Duodenal mucosa (tissue), 2 donors: ENCODE data around the gene BLOC1S6.

Experiments
- H3K27ac ChIP-seq: one replicate; pipeline ENCODE4 v1.7.0; 2013; ENCODE audit warnings: low read depth, low read length
- H3K27me3 ChIP-seq, 2 donors: one replicate each; pipeline ENCODE4 v1.7.0; 2013; ENCODE audit warnings: low read length in 2 of 2, control low read depth in 1 of 2; ENCODE audit not compliant: insufficient read depth in 2 of 2, control insufficient read depth in 1 of 2
- H3K36me3 ChIP-seq, 2 donors: one replicate each; pipeline ENCODE4 v1.7.0; 2013; ENCODE audit warnings: low read length in 2 of 2, control low read depth in 1 of 2; ENCODE audit not compliant: insufficient read depth in 2 of 2, control insufficient read depth in 1 of 2
- H3K4me1 ChIP-seq, 2 donors: one replicate each; pipeline ENCODE4 v1.7.0; 2013; ENCODE audit warnings: low read length in 2 of 2, control low read depth in 1 of 2; ENCODE audit not compliant: insufficient read depth in 2 of 2, control insufficient read depth in 1 of 2
- H3K4me3 ChIP-seq, 2 donors: one replicate each; pipeline ENCODE4 v1.7.0; 2013; ENCODE audit warnings: low read length in 2 of 2, low read depth in 1 of 2
- H3K9ac ChIP-seq, 2 donors: one replicate each; pipeline ENCODE4 v1.7.0; 2013; ENCODE audit warnings: low read length in 2 of 2, low read depth in 1 of 2
- H3K9me3 ChIP-seq, 2 donors: one replicate each; pipeline ENCODE4 v1.7.0; 2013; ENCODE audit warnings: low read length in 2 of 2, control low read depth in 1 of 2; ENCODE audit not compliant: control insufficient read depth in 1 of 2

BLOC1S6 gene, protein sequence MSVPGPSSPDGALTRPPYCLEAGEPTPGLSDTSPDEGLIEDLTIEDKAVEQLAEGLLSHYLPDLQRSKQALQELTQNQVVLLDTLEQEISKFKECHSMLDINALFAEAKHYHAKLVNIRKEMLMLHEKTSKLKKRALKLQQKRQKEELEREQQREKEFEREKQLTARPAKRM

DNA sequence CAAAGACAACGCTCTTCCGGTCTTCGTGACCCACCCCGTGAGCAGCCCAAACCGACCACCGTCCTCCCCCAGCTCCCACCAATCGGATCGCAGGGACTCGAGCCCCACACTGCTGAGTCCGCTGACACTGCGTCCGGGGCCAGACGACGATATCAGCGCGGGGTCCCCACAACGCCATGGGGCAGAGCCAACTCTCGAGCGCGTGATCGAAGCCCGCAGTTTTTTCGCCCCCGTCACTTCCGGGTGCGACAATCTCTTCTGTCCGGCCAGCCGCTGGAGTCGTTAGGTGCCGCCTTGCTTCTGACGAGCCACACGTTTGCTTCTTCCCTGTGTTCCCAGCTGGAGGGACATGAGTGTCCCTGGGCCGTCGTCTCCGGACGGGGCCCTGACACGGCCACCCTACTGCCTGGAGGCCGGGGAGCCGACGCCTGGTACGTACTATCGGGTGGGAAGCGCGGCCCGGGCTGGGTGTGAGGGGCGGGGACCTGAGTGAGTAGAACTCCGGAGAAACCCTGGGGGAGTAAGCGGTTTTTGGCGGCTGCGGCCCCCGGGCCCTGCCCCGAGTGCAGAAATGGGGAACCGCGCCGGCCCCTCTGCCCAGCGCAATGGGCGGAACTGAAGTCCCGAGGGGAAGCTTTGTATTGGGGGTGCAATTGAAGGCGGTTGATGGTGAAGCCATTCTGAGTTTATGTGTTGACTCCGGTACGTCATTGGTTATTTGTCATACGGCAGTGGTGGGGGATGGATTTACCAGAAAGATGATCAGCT, at the start of gene BLOC1S6:
Gene BLOC1S6, plus strand, starts transcription at position 285 of the 768 bp plus-strand sequence. Its CDS starts 65 bp downstream, at position 350.
- peak within 1 kb of the TSS; percentile 98 for H3K27ac ChIP-seq
- no peaks in the 10 kb centered on the region for H3K9me3 ChIP-seq
- H3K27me3 ChIP-seq = no peaks in the 10 kb centered on the region
- H3K4me3 ChIP-seq = peak within 1 kb of the TSS; percentile 94 to 96
- peaks cover 27 to 28% of the 10 kb centered on the region in 2 donors for H3K4me1 ChIP-seq
- H3K9ac ChIP-seq = peak within 1 kb of the TSS; percentile 99
- H3K36me3 ChIP-seq = no peaks in the 10 kb centered on the region

DNA sequence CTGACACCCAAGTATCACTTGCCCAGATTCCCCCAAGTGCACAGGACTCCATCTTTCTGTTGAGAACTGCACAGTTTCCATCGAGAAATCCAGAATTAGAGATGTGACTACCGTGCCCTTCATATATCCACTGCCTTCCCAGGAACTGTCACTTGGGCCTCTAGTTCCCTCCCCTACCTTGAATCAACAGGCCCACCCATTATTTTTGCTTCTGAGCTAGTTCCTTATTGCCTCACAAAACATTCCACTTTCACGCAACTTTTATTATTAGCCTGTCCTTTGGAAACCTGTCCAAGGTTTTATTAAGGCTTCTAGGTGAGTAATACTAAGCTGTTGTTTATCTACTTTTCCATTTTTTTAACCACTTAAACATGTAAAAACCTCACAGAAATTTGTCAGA, 47.5 kb upstream of the BLOC1S6 start:
- H3K27me3 ChIP-seq = no peaks in the 10 kb centered on the region
- no peak overlapping the region for H3K27ac ChIP-seq
- no peaks in the 10 kb centered on the region for H3K9me3 ChIP-seq
- no peaks in the 10 kb centered on the region for H3K36me3 ChIP-seq
- no peak overlapping the region for H3K9ac ChIP-seq
- no peak overlapping the region for H3K4me3 ChIP-seq
- peaks cover 7 to 23% of the 10 kb centered on the region in 2 donors for H3K4me1 ChIP-seq

DNA sequence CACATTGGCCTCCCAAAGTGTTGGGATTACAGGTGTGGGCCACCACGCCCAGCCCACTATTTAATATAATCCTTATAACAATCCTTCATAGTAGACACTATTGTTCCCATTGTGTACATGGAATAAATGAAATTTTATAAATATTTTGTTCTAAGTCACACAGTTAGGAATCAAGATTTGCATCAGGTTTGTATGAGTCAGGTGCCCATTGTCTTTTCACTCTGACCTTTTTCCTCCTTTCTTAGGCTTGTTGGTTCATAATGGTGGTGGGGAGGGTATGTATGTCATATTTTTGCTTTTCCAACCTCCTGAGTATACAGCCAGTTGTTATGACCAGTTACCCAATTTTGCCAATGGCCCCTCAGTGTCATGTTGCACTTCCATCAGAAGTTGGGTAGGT, 46.6 kb upstream of the BLOC1S6 start:
- Histone ChIP-seq H3K27me3 (no peaks in the 10 kb centered on the region), H3K4me3 (no peak overlapping the region), H3K9me3 (no peaks in the 10 kb centered on the region), H3K4me1 (peaks cover 1 to 17% of the 10 kb centered on the region in 2 donors), H3K27ac (no peak overlapping the region), H3K36me3 (no peaks in the 10 kb centered on the region), H3K9ac (no peak overlapping the region)

DNA sequence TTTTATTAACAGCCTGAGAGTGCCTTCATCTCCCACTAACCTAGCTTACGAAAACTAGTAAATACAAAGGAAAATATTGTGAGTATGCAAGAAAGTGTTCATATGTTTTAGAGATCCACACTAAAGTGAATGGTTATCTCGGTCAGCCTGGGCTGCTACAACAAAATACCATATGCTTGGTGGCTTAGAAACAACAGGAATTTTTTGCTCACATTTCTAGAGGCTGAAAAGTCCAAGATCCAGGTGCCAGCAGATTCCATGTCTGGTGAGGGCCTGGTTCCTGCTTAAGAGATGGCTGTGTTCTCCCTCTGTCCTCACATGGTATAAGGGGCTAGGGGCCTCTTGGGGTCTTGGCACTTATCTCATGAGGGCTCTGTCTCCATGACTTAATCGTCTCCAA, 44.1 kb upstream of the BLOC1S6 start:
- H3K4me1 ChIP-seq = peaks cover 0 to 10% of the 10 kb centered on the region in 2 donors
- H3K9me3 ChIP-seq = no peaks in the 10 kb centered on the region
- H3K27me3 ChIP-seq = no peaks in the 10 kb centered on the region
- no peaks in the 10 kb centered on the region for H3K36me3 ChIP-seq
- H3K27ac ChIP-seq = no peak overlapping the region
- no peak overlapping the region for H3K9ac ChIP-seq
- no peak overlapping the region for H3K4me3 ChIP-seq

DNA sequence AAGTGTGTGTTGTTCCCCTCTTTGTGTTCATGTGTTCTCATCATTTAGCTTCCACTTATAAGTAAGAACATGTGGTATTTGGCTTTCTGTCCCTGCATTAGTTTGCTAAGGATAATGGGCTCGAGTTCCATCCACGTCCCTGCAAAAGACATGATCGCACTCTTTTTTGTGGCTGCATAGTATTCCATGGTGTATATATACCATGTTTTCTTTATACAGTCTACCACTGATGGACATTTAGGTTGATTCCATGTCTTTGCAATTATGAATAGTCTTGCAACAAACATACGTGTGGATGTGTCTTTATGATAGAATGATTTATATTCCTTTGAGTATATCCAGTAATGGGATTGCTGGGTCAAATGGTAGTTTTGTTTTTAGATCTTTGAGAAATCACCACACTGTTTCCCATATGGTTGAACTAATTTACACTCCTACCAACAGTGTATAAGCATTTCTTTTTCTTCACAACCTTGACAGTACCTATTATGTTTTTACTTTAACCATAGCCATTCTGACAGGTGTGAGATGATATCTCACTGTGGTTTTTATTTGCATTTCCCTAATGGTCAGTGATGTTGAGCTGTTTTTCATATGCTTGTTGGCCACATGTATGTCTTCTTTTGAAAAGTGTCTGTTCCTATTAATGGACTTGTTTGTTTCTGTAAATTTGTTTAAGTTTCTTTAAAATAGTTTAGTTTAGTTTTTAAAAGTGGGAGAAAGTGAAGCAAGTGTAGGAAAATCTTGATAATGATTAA, 42.7 kb upstream of the BLOC1S6 start:
- Histone ChIP-seq H3K27ac (no peak overlapping the region), H3K27me3 (no peaks in the 10 kb centered on the region), H3K36me3 (no peaks in the 10 kb centered on the region), H3K4me3 (no peak overlapping the region), H3K4me1 (peaks cover 0 to 4% of the 10 kb centered on the region in 2 donors), H3K9ac (no peak overlapping the region), H3K9me3 (no peaks in the 10 kb centered on the region)

DNA sequence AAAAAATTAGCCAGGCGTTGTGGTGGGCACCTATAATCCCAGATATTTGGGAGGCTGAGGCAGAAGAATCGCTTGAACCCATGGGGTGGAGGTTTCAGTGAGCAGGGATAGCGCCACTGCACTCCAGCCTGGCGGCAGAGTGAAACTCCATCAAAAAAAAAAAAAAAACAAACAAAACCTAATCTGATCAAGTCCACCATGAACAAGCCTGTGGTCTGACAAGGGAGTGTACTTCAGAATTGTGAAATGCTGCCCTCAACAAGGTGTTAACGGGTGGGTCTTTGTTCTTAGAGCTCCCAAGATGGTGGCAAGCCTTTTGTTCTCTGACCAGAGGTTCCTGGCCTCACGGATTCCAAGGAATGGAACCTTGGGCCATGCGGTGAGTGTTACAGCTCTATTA, 40.4 kb upstream of the BLOC1S6 start:
- Histone ChIP-seq H3K27ac (no peak overlapping the region), H3K4me1 (no peaks in the 10 kb centered on the region), H3K36me3 (no peaks in the 10 kb centered on the region), H3K27me3 (no peaks in the 10 kb centered on the region), H3K9me3 (no peaks in the 10 kb centered on the region), H3K4me3 (no peak overlapping the region), H3K9ac (no peak overlapping the region)

DNA sequence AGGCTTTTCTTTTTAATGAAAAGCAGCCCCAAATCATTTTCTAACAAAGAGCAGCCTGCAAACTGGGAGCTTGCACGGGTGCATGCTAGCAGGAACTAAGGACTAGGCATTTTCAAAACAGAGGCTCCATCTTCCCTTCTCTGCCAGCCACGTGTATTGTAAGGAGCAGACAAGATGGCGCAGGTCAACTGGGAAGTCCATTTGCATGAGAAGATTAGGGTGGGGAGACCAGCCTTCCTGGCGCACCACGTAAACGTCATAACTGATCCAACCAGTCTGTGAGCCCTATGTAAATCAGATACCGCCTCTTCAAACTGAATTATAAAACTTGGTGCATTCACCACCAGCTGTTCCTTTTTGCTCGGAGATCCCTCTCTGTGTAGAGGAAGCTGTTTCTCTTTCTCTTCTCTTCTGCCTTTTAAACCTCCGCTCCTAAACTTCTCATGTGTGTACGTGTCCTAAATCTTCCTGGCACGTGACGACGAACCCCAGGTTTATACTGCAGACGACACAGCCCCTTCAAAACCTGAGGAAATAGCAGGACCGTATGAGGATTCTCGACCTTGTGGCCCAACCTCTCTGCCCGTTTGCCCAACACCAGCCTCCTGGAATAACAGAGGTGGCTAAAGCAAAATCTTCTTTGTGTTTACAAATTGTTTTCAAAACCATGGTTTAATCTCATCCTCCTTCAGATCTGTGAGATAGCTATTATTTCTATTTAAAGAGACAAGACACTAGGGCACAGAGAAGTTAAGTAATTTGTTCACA, 38.2 kb upstream of the BLOC1S6 start:
- Histone ChIP-seq H3K36me3 (no peaks in the 10 kb centered on the region), H3K9ac (no peak overlapping the region), H3K4me3 (no peak overlapping the region), H3K27ac (no peak overlapping the region), H3K27me3 (no peaks in the 10 kb centered on the region), H3K4me1 (no peaks in the 10 kb centered on the region), H3K9me3 (no peaks in the 10 kb centered on the region)

DNA sequence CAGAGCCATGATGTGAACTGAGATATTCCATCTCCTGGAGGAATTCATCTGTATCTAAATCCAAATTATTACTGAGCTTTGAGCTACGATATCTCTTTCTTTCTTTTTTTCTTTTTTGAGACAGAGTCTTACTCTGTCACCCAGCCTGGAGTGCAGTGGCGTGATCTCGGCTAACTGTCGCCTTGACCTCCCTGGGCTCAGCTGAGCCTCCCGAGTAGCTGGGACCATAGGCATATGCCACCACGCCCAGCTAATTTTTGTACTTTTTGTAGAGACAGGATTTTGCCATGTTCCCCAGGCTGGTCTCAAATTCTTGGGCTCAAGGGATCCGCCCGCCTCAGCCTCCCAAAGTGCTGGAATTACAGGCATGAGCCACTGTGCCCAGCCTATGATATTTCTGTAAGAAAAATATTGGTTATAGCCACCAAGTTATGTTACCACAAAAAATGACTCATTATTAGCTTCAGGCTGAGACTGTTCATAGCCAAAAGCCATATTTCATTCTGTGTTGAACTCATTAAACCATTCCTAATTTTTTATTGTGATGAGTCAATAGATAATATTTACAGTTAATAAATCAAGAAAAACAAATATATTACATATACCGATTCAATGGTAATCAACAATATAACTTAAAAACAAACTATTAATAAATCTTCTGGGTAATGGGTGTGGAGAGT, 37.5 kb upstream of the BLOC1S6 start:
- H3K4me1 ChIP-seq = no peaks in the 10 kb centered on the region
- H3K4me3 ChIP-seq = no peak overlapping the region
- no peaks in the 10 kb centered on the region for H3K36me3 ChIP-seq
- H3K9ac ChIP-seq = no peak overlapping the region
- no peaks in the 10 kb centered on the region for H3K27me3 ChIP-seq
- H3K9me3 ChIP-seq = no peaks in the 10 kb centered on the region
- no peak overlapping the region for H3K27ac ChIP-seq

DNA sequence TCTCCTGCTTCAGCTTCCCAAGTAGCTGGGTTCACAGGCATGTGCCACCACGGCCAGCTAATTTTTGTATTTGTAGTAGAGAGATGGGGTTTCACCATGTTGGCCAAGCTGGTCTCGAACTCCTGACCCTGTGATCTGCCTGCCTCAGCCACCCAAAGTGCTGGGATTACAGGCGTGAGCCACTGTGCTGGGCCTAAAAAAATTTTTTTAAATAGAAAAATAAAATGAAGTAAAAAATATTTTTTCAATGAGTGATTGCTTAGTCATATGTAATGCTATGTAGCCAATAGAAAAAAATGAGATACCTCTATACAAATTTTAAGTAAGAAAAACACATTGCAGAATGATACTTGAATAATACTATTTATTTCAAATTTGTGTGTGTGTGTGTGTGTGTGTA, 36.7 kb upstream of the BLOC1S6 start:
- Histone ChIP-seq H3K27ac (no peak overlapping the region), H3K36me3 (no peaks in the 10 kb centered on the region), H3K4me1 (no peaks in the 10 kb centered on the region), H3K27me3 (no peaks in the 10 kb centered on the region), H3K9ac (no peak overlapping the region), H3K4me3 (no peak overlapping the region), H3K9me3 (no peaks in the 10 kb centered on the region)
